Activated CD8-positive, alpha-beta T cell treated with anti-CD3 and anti-CD28 coated beads for 36 hours (primary cell): ENCODE data around the gene GDPD5. TPM values are rescaled to one million over a fixed set of nuclear protein-coding genes. Genes with fewer than 3 reads are reported as not detected.

ENCODE experiments used
- ATAC-seq: fragments of 200-7000 bp; cut with Tn5 transposase; one replicate; pipeline ENCODE4 v1.10.0; 2021; ENCODE audit warnings: mild to moderate bottlenecking, moderate library complexity
- CTCF ChIA-PET: fragments of 350-600 bp; sonication (Branson Sonifier 250); formaldehyde crosslinking; loops from one replicate; lab custom pipeline; 2021; ENCODE audit warnings: antibody characterized with exemption; lab: Charles Lee
- POLR2A ChIA-PET: fragments of 350-600 bp; sonication (Branson Sonifier 250); formaldehyde crosslinking; loops from one replicate; lab custom pipeline; 2021; ENCODE audit warnings: antibody characterized with exemption; lab: Charles Lee
- DNase-seq: peaks from one replicate; pipeline ENCODE4 v3.0.0-alpha.2; 2020
- H3K27ac Mint-ChIP-seq: one replicate; pipeline ENCODE4 v1.8.0; 2021; ENCODE audit warnings: mild to moderate bottlenecking, mixed read lengths
- H3K27me3 Mint-ChIP-seq: one replicate; pipeline ENCODE4 v1.8.0; 2021; ENCODE audit warnings: mixed read lengths
- H3K36me3 Mint-ChIP-seq: one replicate; pipeline ENCODE4 v1.8.0; 2021; ENCODE audit warnings: low read depth, mixed read lengths
- H3K4me1 Mint-ChIP-seq: one replicate; pipeline ENCODE4 v1.8.0; 2021; ENCODE audit warnings: low read depth, mixed read lengths
- H3K4me3 Mint-ChIP-seq: one replicate; pipeline ENCODE4 v1.8.0; 2021; ENCODE audit warnings: mild to moderate bottlenecking, moderate library complexity, mixed read lengths
- H3K9me3 Mint-ChIP-seq: one replicate; pipeline ENCODE4 v1.8.0; 2021; ENCODE audit warnings: mixed read lengths
- intact Hi-C: fragments of 100-400 bp; cut with micrococcal nuclease; formaldehyde crosslinking; loops from one replicate; pipeline ENCODE4 v1.10.0; 2022
- total RNA-seq, 2 experiments: library from RNA; stranded (reverse); gene quantifications; one replicate each; pipeline ENCODE4 v1.2.3, GENCODE V29; 2021
- TF ChIP-seq, protein P1 (sequence below): fragments of 200-600 bp; IDR thresholded peaks from one replicate; pipeline ENCODE4 v1.8.0; 2022; ENCODE audit warnings: antibody characterized with exemption, mild to moderate bottlenecking

The GDPD5 gene
- total RNA-seq, 2 experiments from 2014 or later: 7.8 to 11.0 TPM

DNA sequence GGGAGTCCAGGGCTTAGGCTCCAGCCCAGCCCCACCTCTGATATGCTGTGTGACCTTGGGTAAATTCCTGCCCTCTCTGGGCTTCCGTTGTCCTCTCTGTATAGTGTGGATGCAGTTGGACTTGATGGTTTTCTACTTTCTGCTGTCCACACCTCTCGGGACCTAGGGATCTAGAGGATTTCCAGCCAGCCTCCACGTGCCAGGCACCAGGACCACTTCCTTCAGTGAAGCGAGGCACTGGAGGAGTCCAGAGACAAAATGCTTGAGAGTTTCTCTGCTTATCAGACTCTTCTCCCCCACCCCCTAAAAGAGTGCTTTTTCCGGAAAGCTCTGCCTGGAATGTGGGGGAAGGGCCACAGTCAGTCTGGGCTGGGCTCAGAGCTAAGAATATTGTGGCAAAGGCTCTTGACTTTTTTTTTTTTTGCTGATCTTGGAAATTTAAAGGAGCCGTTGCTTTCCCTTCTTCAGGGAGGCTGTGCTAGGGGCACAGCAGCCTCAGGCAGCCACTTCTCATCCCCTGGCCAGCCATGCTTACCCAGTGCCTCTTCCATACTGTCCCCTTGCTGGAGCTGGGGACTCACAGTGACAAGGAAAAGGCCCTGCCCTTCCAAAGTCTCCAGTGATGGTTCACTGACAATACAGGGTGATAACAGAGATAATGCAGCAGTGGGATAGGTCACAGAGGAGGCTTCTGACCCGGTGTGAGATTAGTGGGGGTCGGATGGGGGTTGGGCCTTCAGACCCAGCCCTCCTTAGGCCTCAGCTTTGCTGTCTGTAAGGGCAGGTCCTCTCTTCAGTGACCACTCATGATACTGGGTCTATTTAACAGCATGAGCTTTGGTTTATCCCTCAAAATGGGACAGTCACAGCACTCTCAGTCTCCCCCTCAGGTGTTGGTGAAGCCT is 33.5 kb upstream of the GDPD5 start:
- CTCF ChIA-PET: interaction anchor here (1.4 to 2.9 kb wide), 2 partner anchors 10 to 114 kb away, joined by 6 to 10 read pairs; no protein-coding TSS in a partner anchor
- intact Hi-C loops: no loop called here
- Mint-ChIP-seq H3K27me3 (no peaks in the 10 kb centered on the region), H3K36me3 (no peaks in the 10 kb centered on the region), H3K4me3 (no peak overlapping the region), H3K4me1 (peaks cover 15% of the 10 kb centered on the region), H3K27ac (no peak overlapping the region), H3K9me3 (no peaks in the 10 kb centered on the region)
- TF ChIP-seq, protein P1, sequence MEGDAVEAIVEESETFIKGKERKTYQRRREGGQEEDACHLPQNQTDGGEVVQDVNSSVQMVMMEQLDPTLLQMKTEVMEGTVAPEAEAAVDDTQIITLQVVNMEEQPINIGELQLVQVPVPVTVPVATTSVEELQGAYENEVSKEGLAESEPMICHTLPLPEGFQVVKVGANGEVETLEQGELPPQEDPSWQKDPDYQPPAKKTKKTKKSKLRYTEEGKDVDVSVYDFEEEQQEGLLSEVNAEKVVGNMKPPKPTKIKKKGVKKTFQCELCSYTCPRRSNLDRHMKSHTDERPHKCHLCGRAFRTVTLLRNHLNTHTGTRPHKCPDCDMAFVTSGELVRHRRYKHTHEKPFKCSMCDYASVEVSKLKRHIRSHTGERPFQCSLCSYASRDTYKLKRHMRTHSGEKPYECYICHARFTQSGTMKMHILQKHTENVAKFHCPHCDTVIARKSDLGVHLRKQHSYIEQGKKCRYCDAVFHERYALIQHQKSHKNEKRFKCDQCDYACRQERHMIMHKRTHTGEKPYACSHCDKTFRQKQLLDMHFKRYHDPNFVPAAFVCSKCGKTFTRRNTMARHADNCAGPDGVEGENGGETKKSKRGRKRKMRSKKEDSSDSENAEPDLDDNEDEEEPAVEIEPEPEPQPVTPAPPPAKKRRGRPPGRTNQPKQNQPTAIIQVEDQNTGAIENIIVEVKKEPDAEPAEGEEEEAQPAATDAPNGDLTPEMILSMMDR: no peak
- POLR2A ChIA-PET: interaction anchor here (0.6 to 5.2 kb wide), 4 partner anchors 9 to 229 kb away, joined by 3 to 34 read pairs (median 3); no protein-coding TSS in a partner anchor
- no peak for DNase-seq
- no peak for ATAC-seq

DNA sequence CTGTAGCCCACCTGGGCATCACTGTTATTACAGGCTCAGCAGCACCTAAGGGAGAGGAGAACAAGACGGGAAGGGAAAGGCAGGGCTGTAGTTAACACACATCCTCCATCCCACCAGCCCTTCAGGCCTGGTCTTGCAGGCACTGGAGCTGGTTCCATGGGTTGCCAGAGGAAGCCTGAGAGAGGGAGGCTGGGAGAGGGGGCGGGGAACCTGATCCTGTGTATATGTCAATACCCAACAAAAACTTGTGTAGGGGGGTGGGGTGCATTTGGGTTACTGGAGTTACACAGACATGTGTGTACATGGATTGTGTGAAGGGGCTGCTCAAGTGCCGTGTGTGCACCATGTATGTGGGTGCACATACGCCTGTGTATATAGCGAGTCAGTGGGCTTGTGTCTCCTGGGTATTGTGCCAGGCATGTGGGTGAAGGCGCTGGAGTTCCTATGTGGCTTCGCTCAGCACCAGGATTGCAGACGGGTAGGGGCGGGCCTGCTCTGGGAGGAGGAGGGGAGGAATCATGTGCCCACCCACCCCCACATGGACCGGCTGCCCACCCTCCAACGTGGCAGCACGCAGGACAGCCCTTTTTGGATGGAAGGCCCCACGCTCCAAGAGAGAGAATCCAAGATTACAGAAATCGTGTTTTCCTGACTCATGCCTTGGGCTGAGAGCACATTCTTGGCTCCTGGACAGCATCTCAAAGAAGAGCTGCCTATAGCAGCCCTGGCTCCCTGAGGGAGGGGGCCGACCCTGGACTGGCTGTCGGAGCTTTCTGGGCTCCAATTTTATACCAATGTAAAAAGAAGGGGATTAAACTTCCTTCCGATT is 32.1 kb upstream of the GDPD5 start:
- no peak for DNase-seq
- ChIA-PET CTCF (no interaction called here), POLR2A (interaction anchor here (5.2 kb wide), 1 partner anchor 14 kb away, joined by 34 read pairs; no protein-coding TSS in a partner anchor)
- ATAC-seq: no peak
- TF ChIP-seq, protein P1: no peak
- Mint-ChIP-seq H3K4me3 (no peak overlapping the region), H3K36me3 (no peaks in the 10 kb centered on the region), H3K27ac (no peak overlapping the region), H3K4me1 (peaks cover 7% of the 10 kb centered on the region), H3K27me3 (no peaks in the 10 kb centered on the region), H3K9me3 (no peaks in the 10 kb centered on the region)
- intact Hi-C loops: no loop called here

- Mint-ChIP-seq H3K9me3 (no peaks in the 10 kb centered on the region), H3K4me1 (peaks cover 6% of the 10 kb centered on the region), H3K27me3 (no peaks in the 10 kb centered on the region), H3K4me3 (no peak overlapping the region), H3K36me3 (no peaks in the 10 kb centered on the region), H3K27ac (no peak overlapping the region)
- CTCF ChIA-PET: interaction anchor here (2.0 kb wide), 1 partner anchor 10 kb away, joined by 6 read pairs; no protein-coding TSS in a partner anchor
- ATAC-seq (no peak), DNase-seq (no peak)
- POLR2A ChIA-PET: no interaction called here
- TF ChIP-seq, protein P1: no peak
- intact Hi-C loops: no loop called here
Measured at GRCh38 chr11:75556275-75556674, 30.5 kb upstream of the GDPD5 start.

DNA sequence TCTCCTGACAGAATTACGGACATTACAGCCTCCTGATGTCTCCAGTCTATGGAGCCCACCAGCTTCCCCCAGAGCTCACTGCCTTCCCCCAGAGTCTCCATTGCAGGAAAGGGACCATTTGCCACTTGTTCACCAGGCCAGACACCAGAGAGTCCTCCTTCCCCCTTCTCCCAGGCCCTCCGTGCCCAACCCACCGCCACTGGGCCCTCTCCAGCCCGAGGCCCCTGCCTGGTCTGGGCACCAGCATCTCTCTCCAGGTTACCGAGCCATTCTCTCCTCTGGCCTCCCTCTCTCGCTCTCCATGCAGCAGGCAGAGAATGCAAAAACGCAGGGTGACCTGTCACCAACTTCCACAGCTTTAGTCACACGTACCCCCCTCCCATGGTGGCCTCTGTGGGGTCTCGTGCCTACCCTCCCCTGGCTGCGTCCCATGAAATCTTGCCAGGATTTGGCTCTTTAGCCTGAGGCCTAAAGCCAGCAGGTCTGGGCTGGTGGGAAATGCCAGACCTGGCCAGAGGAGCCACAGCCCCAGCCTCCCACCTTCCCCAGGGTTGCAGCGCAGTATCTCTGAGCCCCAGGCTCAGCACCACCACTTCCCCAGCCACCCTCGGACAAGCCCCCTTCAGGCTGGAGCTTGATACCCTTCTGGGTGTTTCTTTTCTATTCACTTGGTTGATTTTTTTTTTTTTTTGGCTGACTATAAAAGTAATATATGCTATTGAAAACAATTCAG is 29.5 kb upstream of the GDPD5 start:
- Mint-ChIP-seq H3K27me3 (no peaks in the 10 kb centered on the region), H3K36me3 (no peaks in the 10 kb centered on the region), H3K4me3 (no peak overlapping the region), H3K27ac (no peak overlapping the region), H3K9me3 (no peaks in the 10 kb centered on the region), H3K4me1 (no peaks in the 10 kb centered on the region)
- intact Hi-C loops: no loop called here
- DNase-seq (no peak), ATAC-seq (no peak)
- ChIA-PET CTCF (interaction anchor here (0.9 to 2.7 kb wide), 3 partner anchors 9 to 23 kb away, joined by 3 to 10 read pairs (median 6); no protein-coding TSS in a partner anchor), POLR2A (interaction anchor here (0.6 kb wide), 1 partner anchor 9 kb away, joined by 3 read pairs; no protein-coding TSS in a partner anchor)
- TF ChIP-seq, protein P1: no peak
